C4-2B (cell line): Measurements from ENCODE around the gene SNTG2.

Experiments used
- CTCF ChIP-seq: fragments of 450-650 bp; conservative IDR thresholded peaks from 2 replicates; pipeline ENCODE4 v1.5.1; 2017; ENCODE audit warnings: mild to moderate bottlenecking
- ZFX ChIP-seq: fragments of 450-650 bp; IDR thresholded peaks from 2 replicates; pipeline ENCODE4 v1.6.1; 2017

GRCh38 chr2:1002350-1002749 lies 51.7 kb downstream of the SNTG2 start:
- TF ChIP-seq CTCF, result no peak
- TF ChIP-seq ZFX, result no peak
